Vagina (tissue), 2 donors: ENCODE measurements around the gene NCOR2.

ENCODE experiments used
- POLR2A ChIP-seq, 2 donors: fragments of 450-650 bp; IDR thresholded peaks; one replicate each; pipeline ENCODE4 v1.6.1; 2017; ENCODE audit warnings: antibody characterized with exemption in 2 of 2, mild to moderate bottlenecking in 2 of 2, moderate library complexity in 2 of 2
- POLR2AphosphoS5 ChIP-seq, 2 donors: sonication (generic); formaldehyde crosslinking; IDR thresholded peaks; one replicate each; pipeline ENCODE4 v1.9.0; 2017; ENCODE audit warnings: antibody characterized with exemption in 2 of 2, mild to moderate bottlenecking in 2 of 2, low read depth in 1 of 2; ENCODE audit not compliant: insufficient read depth in 1 of 2
- TF ChIP-seq, protein P1 (sequence below), 3 experiments: fragments of 450-650 bp in 2 of 3; fragments of 200-600 bp in 1 of 3; sonication (generic) in 1 of 3; IDR thresholded peaks; one replicate each; pipeline ENCODE4 v1.5.1; 2017 to 2019; ENCODE audit warnings: antibody characterized with exemption in 3 of 3, mild to moderate bottlenecking in 2 of 3, moderate library complexity in 2 of 3

DNA sequence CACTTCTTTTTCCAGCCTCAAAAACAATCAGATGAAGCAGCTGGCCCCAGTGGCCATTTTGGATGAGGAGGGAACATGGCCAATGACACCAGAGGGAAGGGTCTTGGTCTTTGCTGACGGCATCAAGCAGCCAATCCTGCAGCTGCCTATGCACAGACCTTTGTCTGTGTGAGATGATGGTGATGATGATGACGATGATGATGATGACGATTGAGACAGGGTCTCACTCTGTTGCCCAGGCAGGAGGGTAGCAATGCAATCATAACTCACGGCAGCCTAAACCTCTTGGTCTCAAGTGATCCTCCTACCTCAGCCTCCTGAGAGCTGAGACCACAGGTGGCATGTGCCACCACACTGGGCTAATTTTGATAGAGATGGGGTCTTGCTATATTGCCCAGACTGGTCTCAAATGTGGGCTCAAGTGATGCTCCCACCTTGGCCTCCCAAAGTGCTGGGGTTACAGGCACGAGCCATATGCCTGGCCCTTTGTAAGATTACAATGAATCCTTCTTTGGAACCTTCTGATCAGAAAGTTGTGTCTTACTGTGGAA lies 26.5 kb upstream of the NCOR2 start:
- TF ChIP-seq, protein P1, sequence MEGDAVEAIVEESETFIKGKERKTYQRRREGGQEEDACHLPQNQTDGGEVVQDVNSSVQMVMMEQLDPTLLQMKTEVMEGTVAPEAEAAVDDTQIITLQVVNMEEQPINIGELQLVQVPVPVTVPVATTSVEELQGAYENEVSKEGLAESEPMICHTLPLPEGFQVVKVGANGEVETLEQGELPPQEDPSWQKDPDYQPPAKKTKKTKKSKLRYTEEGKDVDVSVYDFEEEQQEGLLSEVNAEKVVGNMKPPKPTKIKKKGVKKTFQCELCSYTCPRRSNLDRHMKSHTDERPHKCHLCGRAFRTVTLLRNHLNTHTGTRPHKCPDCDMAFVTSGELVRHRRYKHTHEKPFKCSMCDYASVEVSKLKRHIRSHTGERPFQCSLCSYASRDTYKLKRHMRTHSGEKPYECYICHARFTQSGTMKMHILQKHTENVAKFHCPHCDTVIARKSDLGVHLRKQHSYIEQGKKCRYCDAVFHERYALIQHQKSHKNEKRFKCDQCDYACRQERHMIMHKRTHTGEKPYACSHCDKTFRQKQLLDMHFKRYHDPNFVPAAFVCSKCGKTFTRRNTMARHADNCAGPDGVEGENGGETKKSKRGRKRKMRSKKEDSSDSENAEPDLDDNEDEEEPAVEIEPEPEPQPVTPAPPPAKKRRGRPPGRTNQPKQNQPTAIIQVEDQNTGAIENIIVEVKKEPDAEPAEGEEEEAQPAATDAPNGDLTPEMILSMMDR (IDR thresholded peaks at IDR 0.05): no peak
- TF ChIP-seq POLR2AphosphoS5 (IDR thresholded peaks at IDR 0.05; ENCODE audit: insufficient read depth in 1 of 2, low read depth in 1 of 2): no peak
- TF ChIP-seq POLR2A (IDR thresholded peaks at IDR 0.05): no peak
